Gastroesophageal sphincter (tissue), 3 donors: ENCODE results near the gene C10orf62.

Experiments used
- CTCF ChIP-seq, 4 experiments: fragments of 200-600 bp in 2 of 4; fragments of 450-650 bp in 2 of 4; sonication (generic) in 1 of 4; IDR thresholded peaks; one replicate each; pipeline ENCODE4 v1.5.1; 2017 to 2019; ENCODE audit warnings: antibody characterized with exemption in 4 of 4, mild to moderate bottlenecking in 2 of 4, moderate library complexity in 2 of 4
- EP300 ChIP-seq: sonication (generic); formaldehyde crosslinking; IDR thresholded peaks from one replicate; pipeline ENCODE4 v1.6.1; 2017; ENCODE audit warnings: antibody characterized with exemption, mild to moderate bottlenecking
- POLR2A ChIP-seq, 2 donors: fragments of 450-650 bp; IDR thresholded peaks; one replicate each; pipeline ENCODE4 v1.6.1; 2017; ENCODE audit warnings: antibody characterized with exemption in 2 of 2, mild to moderate bottlenecking in 2 of 2, moderate library complexity in 1 of 2
- POLR2AphosphoS5 ChIP-seq: sonication (generic); formaldehyde crosslinking; IDR thresholded peaks from one replicate; pipeline ENCODE4 v1.6.1; 2017; ENCODE audit warnings: antibody characterized with exemption

GRCh38 chr10:97563337-97563736, 26.2 kb upstream of the C10orf62 start:
- TF ChIP-seq CTCF (IDR thresholded peaks at IDR 0.05) (no peak), POLR2A (IDR thresholded peaks at IDR 0.05) (no peak), POLR2AphosphoS5 (no peak), EP300 (no peak)
